NOMO-1 treated with DMSO at 0.1 percent for 48 hours (cell line): Measurements from ENCODE around the gene PGLYRP2.
"Not testable (repeated sequence)": the region's sequence is repeated elsewhere in the genome, so short reads cannot be mapped to it uniquely, and the experiment has no call there.

Source experiments
- DNase-seq: peaks from one replicate; lab custom pipeline; 2025; ENCODE audit not compliant: unreplicated experiment; lab: John Stamatoyannopoulos, UW

The PGLYRP2 gene, protein sequence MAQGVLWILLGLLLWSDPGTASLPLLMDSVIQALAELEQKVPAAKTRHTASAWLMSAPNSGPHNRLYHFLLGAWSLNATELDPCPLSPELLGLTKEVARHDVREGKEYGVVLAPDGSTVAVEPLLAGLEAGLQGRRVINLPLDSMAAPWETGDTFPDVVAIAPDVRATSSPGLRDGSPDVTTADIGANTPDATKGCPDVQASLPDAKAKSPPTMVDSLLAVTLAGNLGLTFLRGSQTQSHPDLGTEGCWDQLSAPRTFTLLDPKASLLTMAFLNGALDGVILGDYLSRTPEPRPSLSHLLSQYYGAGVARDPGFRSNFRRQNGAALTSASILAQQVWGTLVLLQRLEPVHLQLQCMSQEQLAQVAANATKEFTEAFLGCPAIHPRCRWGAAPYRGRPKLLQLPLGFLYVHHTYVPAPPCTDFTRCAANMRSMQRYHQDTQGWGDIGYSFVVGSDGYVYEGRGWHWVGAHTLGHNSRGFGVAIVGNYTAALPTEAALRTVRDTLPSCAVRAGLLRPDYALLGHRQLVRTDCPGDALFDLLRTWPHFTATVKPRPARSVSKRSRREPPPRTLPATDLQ

GRCh38 chr19:15479391-15480345, at the start of gene PGLYRP2:
PGLYRP2 (minus strand) TSS chr19:15479501; CDS start chr19:15479371, 130 bp downstream.
- no peak for DNase-seq

DNA sequence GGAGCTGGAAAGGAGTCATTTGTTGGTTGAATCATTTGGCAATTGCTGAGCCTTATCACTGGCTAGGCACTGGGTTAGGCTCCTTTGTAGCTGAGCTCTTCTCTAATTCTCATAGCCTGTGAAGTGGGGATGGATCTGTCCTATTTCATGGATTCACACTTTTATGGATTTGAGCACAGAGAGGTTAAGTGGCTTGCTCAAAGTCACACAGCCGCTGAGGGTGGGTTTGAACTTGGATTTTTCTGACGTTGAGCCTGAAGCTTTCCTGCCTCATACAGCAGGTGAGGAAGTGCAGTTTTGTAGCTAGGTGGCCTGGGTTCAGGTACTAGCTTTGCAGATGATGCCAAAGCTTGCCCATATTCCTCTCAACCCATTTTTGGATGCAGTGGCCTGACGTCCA, 48.4 kb upstream of the PGLYRP2 start:
- no peak for DNase-seq

DNA sequence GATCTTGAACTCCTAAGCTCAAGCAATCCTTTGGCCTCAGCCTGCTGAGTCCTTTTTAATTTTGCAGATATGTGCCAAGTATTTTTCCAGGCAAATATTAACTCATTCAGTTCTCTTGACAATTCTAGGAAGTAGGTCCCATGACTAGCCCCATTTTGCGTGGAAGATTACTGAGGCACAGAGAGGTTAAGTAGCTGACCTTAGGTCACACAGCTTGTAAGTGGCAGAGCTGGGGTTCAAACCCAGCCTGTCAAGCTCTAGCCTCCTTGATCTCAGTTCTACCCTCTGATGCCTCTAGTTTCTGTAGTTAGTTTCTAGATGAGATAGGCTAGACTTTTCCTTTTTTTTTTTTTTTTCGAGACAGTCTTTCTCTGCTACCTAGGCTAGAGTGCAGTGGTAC, 47.1 kb upstream of the PGLYRP2 start:
- no peak for DNase-seq

DNA sequence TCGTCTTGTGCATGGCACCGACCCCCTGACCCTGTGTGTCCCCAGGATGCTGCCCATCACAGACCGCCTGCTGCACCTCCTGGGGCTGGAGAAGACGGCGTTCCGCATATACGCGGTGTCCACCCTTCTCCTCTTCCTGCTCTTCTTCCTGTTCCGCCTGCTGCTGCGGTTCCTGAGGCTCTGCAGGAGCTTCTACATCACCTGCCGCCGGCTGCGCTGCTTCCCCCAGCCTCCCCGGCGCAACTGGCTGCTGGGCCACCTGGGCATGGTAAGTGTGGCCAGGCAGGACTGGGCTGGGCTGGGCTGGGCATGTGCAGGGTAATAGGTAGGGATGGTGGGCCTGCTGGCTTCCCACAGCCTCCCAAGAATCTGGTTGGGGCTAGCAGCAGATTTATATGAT, 46.0 kb upstream of the PGLYRP2 start:
- no peak for DNase-seq

DNA sequence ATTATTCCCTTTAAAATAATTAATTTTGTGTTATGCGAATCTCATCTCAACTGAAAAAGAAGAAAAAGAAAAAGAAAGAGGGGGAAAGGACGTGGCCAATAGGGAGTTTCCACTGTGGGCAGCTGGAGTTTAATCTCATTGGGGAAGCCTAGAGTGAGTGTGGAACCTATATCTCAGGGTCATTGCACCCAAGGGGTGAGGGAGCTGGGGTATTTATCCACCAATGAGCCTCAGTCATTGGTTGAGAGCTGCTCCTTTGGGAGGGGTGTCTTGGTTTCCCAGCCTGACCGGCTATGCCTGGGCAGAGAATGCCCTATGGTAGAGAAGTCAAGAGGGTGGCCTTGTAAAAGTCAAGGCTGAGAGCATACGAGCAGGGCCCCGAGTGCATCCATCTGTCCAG, 45.5 kb upstream of the PGLYRP2 start:
- no peak for DNase-seq

DNA sequence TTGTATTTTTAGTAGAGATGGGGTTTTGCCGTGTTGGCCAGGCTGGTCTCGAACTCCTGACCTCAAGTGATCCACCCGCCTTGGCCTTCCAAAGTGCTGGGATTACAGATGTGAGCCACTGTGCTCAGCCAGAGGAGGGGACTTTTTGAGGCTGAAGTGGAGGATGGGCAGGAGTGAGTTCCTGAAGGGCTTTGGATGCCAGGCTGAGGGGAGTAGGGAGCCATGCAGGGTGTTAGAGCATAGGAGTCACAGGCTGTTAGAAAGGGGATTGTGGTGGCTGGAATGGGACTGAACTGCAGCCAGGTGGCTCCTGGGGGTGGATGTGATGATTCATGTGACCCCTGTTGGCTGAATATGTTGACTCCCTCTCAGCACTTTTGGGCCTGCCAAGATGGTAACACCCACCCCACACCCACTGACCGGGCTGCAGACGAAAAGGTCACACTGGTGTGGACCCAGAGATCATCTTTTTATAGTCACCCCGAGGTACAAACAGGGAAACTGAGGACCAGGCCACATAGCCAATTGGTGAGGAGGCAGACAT, 40.2 kb upstream of the PGLYRP2 start:
- DNase-seq = no peak

DNA sequence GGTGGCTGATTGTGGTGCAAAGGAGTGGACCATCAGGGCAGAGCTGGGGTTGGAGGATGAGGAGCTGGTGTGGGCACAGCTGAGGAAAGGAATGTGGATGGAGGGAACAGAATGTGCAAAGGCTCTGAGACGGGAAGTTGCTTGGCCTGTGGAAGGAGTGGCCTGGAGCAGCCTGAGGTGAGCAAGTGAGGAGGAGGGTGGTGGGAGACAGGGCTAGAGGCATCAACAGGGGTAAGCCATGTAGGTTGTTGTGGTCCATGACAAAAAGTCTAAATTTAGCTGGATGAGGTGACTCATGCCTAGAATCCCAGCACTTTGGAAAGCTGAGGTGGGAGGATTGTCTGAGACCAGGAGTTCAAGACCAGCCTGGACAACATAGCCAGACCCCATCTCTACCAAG, 38.5 kb upstream of the PGLYRP2 start:
- no peak for DNase-seq

DNA sequence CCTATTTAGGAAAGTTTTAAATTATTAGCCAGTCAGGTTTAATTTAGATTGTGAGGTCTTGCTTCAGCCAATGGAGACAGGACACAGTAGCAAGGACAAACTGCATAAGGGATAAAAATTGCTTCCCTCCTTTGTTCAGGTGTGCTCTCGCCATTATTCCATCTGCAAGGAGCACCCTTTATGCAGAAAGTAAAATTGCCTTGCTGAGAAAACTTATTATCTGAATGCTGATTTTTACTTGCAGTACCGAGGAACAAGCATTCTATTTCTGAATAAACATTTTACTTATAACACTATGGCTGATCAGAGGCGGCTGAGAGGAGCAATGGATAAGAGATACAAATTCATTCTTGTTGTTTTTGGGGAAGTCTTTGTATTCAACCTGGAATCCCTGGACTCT, 37.1 kb upstream of the PGLYRP2 start:
- DNase-seq = no peak

GRCh38 chr19:15515227-15515625, 35.9 kb upstream of the PGLYRP2 start:
- not testable (repeated sequence) for DNase-seq

DNA sequence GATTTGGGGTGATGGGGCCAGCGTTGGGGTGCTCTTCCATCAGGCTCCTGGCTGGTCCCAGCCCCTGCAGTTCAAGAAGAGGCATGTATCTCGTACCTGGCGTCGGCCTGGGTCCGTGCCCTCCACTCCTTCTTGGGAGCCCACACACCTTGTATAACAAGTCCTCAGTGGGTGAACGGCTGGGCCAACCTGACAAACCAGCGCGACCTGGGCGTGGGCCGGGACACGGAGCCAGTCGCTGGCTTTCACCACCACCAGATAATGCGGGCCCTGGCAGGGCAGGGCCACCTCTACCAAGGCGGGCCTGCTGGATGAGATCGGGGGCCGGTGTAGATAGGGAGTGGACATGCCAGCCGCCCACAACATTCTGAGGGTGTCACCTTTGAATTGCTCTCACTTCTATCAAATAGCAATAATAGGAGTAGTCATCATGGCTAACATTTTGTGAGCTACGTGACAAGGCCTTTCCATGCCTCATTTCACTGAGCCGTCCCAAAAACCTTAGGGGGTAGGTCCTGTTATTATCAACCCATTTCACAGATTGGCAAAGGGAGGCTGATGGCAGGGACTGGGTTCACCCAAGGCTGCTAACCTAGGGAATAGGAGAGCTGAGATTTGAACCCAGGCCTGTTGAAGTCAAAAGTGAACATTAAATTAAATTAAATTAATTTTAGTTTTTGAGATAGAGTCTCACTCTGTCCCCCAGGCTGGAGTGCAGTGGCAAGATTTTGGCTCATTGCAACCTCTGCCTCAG, 32.5 kb upstream of the PGLYRP2 start:
- DNase-seq = no peak

GRCh38 chr19:15508035-15508710, 28.9 kb upstream of the PGLYRP2 start, which contains the start of gene CYP4F22:
CYP4F22 (plus strand) TSS chr19:15508525; CDS start chr19:15525337, 16,812 bp downstream.
- DNase-seq = no peak

DNA sequence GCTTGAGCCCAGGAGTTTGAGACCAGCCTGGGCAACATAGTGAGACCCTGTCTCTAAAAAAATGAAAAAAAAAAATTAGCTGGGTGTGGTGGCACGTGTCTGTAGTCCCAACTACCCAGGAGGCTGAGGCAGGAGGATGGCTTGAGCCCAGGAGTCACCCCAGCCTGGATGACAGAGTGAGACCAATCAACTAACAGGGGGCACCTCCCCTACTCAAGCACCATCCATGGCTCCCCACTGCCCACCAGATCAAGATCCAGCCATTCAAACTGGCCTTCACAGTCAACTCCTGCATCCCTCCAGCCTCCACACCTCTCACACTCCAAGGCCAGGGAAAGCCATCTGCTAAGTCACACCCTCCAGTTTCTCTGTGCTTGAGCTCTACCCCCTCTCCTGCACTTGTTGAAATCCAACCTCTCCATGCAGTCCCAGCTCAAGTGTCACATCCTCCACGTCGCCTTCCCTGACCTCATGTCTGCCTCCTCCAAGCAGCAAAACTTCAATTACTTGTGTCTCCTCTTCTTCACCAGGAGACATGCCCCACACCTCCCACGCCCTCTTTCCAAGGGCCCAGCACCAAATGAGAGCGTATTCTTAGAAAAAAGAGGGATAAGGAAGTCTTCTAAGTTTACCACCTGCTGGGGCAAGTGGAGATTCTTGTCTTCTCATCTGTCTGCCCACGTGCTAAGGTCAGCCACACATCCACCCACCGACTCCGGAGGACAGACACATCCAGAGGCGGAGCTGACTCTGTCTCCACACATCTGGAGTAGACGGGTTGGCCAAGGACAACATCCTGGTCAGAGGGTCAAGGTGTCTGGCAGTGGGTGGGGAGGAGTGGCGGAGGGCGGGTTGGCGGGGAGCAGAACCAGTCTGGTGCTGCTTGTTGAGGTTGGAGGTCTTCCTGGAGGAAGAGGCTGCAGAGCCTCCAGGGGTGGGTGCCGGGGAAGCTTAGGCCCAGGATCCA, 28.1 kb upstream of the PGLYRP2 start:
- no peak for DNase-seq

GRCh38 chr19:15506074-15506571, 26.8 kb upstream of the PGLYRP2 start:
- no peak for DNase-seq

DNA sequence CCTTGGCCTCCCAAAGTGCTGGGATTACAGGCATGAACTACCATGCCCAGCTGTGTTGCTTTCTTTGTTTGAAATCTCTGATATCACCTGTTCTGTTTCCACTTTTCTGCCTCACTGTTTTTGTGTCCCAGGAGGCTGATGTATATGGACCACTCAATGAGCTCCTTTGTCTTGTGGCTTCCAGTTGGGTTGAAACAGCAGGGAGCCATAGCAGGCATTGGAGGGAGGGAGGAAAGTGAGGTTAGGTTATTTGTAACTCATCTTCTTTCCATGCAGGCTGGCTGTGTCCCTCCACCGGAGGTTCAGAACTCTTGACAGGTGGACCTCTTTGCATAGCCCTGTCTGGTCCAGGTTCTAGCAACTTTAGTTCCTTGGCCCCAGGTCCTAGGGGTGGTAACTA, 23.0 kb upstream of the PGLYRP2 start:
- DNase-seq = no peak

DNA sequence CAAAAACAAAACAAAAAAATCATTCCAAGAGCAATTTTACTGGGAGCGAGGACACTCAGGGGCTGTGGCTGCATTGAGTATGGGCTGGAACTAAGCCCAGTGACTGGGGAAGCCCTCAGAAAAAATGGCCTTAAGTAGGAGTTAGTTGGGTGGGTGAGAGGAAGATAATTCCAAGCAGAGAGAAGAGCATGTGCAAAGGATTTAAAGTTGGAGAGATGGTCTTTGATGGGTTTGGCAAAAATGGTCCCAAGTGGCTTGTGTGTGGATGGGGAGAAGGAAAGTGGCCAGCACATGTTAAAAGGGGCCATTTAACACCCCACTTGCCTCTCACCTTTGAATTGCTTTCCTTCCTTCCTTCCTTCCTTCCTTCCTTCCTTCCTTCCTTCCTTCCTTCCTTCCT, 22.3 kb upstream of the PGLYRP2 start:
- DNase-seq = no peak

GRCh38 chr19:15498910-15499309, 19.6 kb upstream of the PGLYRP2 start:
- DNase-seq = no peak

- no peak for DNase-seq
These were observed 19.0 kb upstream of the PGLYRP2 start for GRCh38 chr19:15498156-15498858.

GRCh38 chr19:15495151-15495550, 15.8 kb upstream of the PGLYRP2 start:
- no peak for DNase-seq
